Measurements from ENCODE around the gene METTL3.
"Not testable (repeated sequence)": the region's sequence is repeated elsewhere in the genome, so short reads cannot be mapped to it uniquely, and the experiment has no call there.

METTL3 gene

DNA sequence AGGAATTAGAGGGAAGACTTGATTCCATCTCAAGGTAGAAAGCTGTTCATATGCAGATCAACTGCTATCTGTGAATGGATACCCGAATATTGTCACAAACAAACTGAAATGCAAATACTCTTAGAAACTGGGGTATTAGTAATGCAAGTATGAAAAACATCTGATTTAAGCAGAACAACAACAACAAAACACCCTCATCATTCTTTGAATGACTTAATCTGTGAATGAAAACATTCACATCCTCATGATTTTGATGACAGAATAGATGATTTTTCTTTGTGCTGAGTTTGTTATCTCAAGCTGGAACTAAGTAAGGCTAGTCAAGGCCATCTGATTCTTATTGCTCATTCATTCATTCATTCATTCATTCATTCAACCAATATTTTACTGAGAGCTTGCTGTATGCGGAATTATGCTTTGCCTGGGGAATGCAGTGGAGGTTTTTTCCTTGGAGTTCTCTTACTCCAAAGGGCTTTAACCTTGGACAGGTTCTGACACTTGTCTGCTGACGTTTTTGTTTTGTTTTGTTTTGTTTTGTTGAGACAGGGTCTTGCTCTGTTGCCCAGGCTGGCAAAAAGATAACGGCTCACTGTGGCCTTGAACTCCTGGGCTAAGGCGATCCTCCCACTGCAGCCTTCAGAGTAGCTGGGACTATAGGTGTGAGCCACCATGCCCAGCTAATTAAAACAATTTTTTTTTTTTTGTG lies 45.4 kb upstream of the METTL3 start:
- H3K27ac ChIP-seq (ENCODE audit: low read depth, low read length), result no peak overlapping the region
- no peak overlapping the region for H3K4me2 ChIP-seq (ENCODE audit: low read depth, low read length, poor library complexity, severe bottlenecking)
- H3K9ac ChIP-seq (ENCODE audit: low read length), result no peak overlapping the region
- no peaks in the 10 kb centered on the region for H3K79me2 ChIP-seq (ENCODE audit: insufficient read depth, low read length)
- no peak overlapping the region for H2AFZ ChIP-seq (ENCODE audit: low read depth, low read length, severe bottlenecking)
- H4K20me1 ChIP-seq (ENCODE audit: low read depth, low read length), result no peaks in the 10 kb centered on the region
- no peaks in the 10 kb centered on the region for H3F3A ChIP-seq (ENCODE audit: insufficient read depth)
- H3K9me3 ChIP-seq (ENCODE audit: insufficient read depth, low read length), result no peaks in the 10 kb centered on the region
- no peaks in the 10 kb centered on the region for H3K36me3 ChIP-seq (ENCODE audit: low read length)
- no peaks in the 10 kb centered on the region for H3K9me2 ChIP-seq (replicated peaks; ENCODE audit: insufficient read depth, low read length)
- H3K4me3 ChIP-seq (ENCODE audit: insufficient read depth, low read length, poor library complexity, severe bottlenecking), result no peak overlapping the region
- no peaks in the 10 kb centered on the region for H3K27me3 ChIP-seq (ENCODE audit: low read length)
- TF ChIP-seq, protein P1, sequence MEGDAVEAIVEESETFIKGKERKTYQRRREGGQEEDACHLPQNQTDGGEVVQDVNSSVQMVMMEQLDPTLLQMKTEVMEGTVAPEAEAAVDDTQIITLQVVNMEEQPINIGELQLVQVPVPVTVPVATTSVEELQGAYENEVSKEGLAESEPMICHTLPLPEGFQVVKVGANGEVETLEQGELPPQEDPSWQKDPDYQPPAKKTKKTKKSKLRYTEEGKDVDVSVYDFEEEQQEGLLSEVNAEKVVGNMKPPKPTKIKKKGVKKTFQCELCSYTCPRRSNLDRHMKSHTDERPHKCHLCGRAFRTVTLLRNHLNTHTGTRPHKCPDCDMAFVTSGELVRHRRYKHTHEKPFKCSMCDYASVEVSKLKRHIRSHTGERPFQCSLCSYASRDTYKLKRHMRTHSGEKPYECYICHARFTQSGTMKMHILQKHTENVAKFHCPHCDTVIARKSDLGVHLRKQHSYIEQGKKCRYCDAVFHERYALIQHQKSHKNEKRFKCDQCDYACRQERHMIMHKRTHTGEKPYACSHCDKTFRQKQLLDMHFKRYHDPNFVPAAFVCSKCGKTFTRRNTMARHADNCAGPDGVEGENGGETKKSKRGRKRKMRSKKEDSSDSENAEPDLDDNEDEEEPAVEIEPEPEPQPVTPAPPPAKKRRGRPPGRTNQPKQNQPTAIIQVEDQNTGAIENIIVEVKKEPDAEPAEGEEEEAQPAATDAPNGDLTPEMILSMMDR (IDR thresholded peaks at IDR 0.05; ENCODE audit: insufficient read depth, low read length, poor library complexity, severe bottlenecking), result no peak
- TF ChIP-seq EZH2phosphoT487 (conservative IDR thresholded peaks at IDR 0.05; ENCODE audit: low read length), result no peak

DNA sequence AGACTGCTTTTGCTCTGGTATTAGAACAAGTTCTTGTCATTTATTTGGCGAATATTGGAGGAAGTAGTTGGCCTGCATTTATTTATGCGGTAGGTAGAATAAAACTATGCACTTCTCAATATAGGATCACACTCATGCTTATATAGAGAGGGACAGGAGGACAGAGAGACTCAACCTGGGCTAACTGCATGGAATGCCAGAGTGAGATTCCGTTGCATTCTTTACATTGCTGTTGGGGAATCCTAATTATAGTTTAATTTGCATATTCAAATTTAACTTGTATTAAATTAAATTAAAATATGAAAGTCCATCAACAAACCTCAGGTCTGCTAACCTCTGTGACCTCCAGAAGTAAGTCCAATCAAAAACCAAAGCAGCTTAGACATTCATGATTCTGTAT lies 42.1 kb upstream of the METTL3 start:
- H3K9me2 ChIP-seq (replicated peaks; ENCODE audit: insufficient read depth, low read length), result no peaks in the 10 kb centered on the region

DNA sequence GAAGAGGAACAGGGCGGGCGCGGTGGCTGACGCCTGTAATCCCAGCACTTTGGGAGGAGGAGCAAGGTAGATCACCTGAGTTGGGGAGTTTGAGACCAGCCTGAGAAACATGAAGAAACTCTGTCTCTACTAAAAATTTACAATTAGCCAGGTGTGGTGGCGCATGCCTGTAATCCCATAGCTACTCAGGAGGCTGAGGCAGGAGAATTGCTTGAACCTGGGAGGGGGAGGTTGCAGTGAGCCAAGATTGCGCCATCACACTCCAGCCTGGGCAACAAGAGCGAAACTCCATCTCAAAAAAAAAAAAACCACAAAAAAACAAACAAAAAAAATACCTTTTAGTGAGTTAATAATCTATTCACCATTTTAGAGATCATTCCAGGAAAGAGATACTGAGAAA lies 33.4 kb upstream of the METTL3 start:
- not testable (repeated sequence) for H2AFZ ChIP-seq (ENCODE audit: low read depth, low read length, severe bottlenecking); H3K36me3 ChIP-seq (ENCODE audit: low read length); H3K4me2 ChIP-seq (ENCODE audit: low read depth, low read length, poor library complexity, severe bottlenecking); H3K4me3 ChIP-seq (ENCODE audit: insufficient read depth, low read length, poor library complexity, severe bottlenecking); H3K9me3 ChIP-seq (ENCODE audit: insufficient read depth, low read length); H4K20me1 ChIP-seq (ENCODE audit: low read depth, low read length); H3K27me3 ChIP-seq (ENCODE audit: low read length); H3K9ac ChIP-seq (ENCODE audit: low read length); H3K79me2 ChIP-seq (ENCODE audit: insufficient read depth, low read length); H3K9me2 ChIP-seq (replicated peaks; ENCODE audit: insufficient read depth, low read length); H3F3A ChIP-seq (ENCODE audit: insufficient read depth); H3K27ac ChIP-seq (ENCODE audit: low read depth, low read length)

More for the DNA sequence above, 42.1 kb upstream of the METTL3 start:
- Histone ChIP-seq H3K9ac (ENCODE audit: low read length) (no peak overlapping the region), H3K36me3 (ENCODE audit: low read length) (no peaks in the 10 kb centered on the region), H3F3A (ENCODE audit: insufficient read depth) (no peaks in the 10 kb centered on the region), H3K27me3 (ENCODE audit: low read length) (no peaks in the 10 kb centered on the region), H2AFZ (ENCODE audit: low read depth, low read length, severe bottlenecking) (no peak overlapping the region), H3K4me3 (ENCODE audit: insufficient read depth, low read length, poor library complexity, severe bottlenecking) (no peak overlapping the region), H3K27ac (ENCODE audit: low read depth, low read length) (no peak overlapping the region), H3K9me3 (ENCODE audit: insufficient read depth, low read length) (no peaks in the 10 kb centered on the region), H4K20me1 (ENCODE audit: low read depth, low read length) (no peaks in the 10 kb centered on the region), H3K79me2 (ENCODE audit: insufficient read depth, low read length) (no peaks in the 10 kb centered on the region), H3K4me2 (ENCODE audit: low read depth, low read length, poor library complexity, severe bottlenecking) (no peak overlapping the region)
- TF ChIP-seq EZH2phosphoT487 (conservative IDR thresholded peaks at IDR 0.05; ENCODE audit: low read length), result no peak
- TF ChIP-seq, protein P1 (IDR thresholded peaks at IDR 0.05; ENCODE audit: insufficient read depth, low read length, poor library complexity, severe bottlenecking), result no peak

DNA sequence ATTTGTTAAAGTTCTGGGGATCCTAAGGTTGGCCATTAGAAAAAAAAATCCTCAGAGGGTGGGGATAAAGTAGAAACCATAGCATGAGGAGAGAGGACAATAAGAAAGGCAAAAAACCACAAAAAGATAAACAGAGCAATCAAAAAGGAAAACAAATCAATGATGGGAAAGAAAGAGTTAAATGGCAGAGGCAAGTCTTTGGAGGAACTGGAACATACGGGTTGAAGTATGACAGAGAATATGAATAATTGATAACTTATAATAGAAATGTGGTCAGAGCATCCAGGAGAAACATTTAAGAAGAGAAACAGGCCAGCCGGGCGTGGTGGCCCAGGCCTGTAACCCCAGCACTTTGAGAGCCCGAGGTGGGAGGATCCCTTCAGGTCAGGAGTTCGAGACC lies 32.8 kb upstream of the METTL3 start:
- H3K9ac ChIP-seq (ENCODE audit: low read length), result no peak overlapping the region
- no peaks in the 10 kb centered on the region for H3K27me3 ChIP-seq (ENCODE audit: low read length)
- H3K9me3 ChIP-seq (ENCODE audit: insufficient read depth, low read length), result no peaks in the 10 kb centered on the region
- no peaks in the 10 kb centered on the region for H3K9me2 ChIP-seq (replicated peaks; ENCODE audit: insufficient read depth, low read length)
- H4K20me1 ChIP-seq (ENCODE audit: low read depth, low read length), result no peaks in the 10 kb centered on the region
- no peak for TF ChIP-seq EZH2phosphoT487 (conservative IDR thresholded peaks at IDR 0.05; ENCODE audit: low read length)
- TF ChIP-seq, protein P1 (IDR thresholded peaks at IDR 0.05; ENCODE audit: insufficient read depth, low read length, poor library complexity, severe bottlenecking), result no peak
- H3F3A ChIP-seq (ENCODE audit: insufficient read depth), result no peaks in the 10 kb centered on the region
- no peak overlapping the region for H3K27ac ChIP-seq (ENCODE audit: low read depth, low read length)
- no peak overlapping the region for H2AFZ ChIP-seq (ENCODE audit: low read depth, low read length, severe bottlenecking)
- H3K79me2 ChIP-seq (ENCODE audit: insufficient read depth, low read length), result no peaks in the 10 kb centered on the region
- no peak overlapping the region for H3K4me2 ChIP-seq (ENCODE audit: low read depth, low read length, poor library complexity, severe bottlenecking)
- no peak overlapping the region for H3K4me3 ChIP-seq (ENCODE audit: insufficient read depth, low read length, poor library complexity, severe bottlenecking)
- H3K36me3 ChIP-seq (ENCODE audit: low read length), result no peaks in the 10 kb centered on the region
